SU-DHL-6 (cell line): ENCODE measurements around the gene AIP.
"Not testable (repeated sequence)": the region's sequence is repeated elsewhere in the genome, so short reads cannot be mapped to it uniquely, and the experiment has no call there.

Source experiments
- H2AFZ ChIP-seq: fragments of 200-600 bp; sonication (generic); 2 replicates; pipeline ENCODE4 v1.6.1; 2014; ENCODE audit warnings: low read depth, mild to moderate bottlenecking, moderate library complexity, mixed read lengths, antibody characterized with exemption, low read length; ENCODE audit not compliant: severe bottlenecking
- H3F3A ChIP-seq: fragments of 200-600 bp; shearing (Covaris generic); 2 replicates; pipeline ENCODE4 v1.6.0; 2016; ENCODE audit warnings: antibody characterized with exemption, mild to moderate bottlenecking; ENCODE audit not compliant: insufficient read depth
- H3K27ac ChIP-seq: fragments of 200-600 bp; sonication (generic); 2 replicates; pipeline ENCODE4 v1.5.1; 2016; ENCODE audit warnings: low read depth, mild to moderate bottlenecking, low read length, moderate library complexity, mixed read lengths
- H3K27me3 ChIP-seq: fragments of 200-600 bp; sonication (generic), shearing (Covaris generic); 2 replicates; pipeline ENCODE4 v1.6.0; 2014; ENCODE audit warnings: mild to moderate bottlenecking, low read length
- H3K36me3 ChIP-seq: fragments of 200-600 bp; sonication (generic); 2 replicates; pipeline ENCODE4 v1.6.1; 2014; ENCODE audit warnings: mild to moderate bottlenecking, low read length, mixed read lengths
- H3K4me2 ChIP-seq: fragments of 300-600, 200-600 bp; shearing (Covaris generic), sonication (generic); 2 replicates; pipeline ENCODE4 v1.6.0; 2014; ENCODE audit warnings: low read length, low read depth, mild to moderate bottlenecking; ENCODE audit not compliant: poor library complexity, severe bottlenecking
- H3K4me3 ChIP-seq: fragments of 200-600 bp; sonication (generic); 2 replicates; pipeline ENCODE4 v1.5.1; 2014; ENCODE audit warnings: antibody characterized with exemption, low read length, mild to moderate bottlenecking, mixed read lengths; ENCODE audit not compliant: insufficient read depth, poor library complexity, severe bottlenecking
- H3K79me2 ChIP-seq: fragments of 200-600 bp; sonication (generic); 2 replicates; pipeline ENCODE4 v1.6.1; 2014; ENCODE audit warnings: mild to moderate bottlenecking, low read length, moderate library complexity; ENCODE audit not compliant: insufficient read depth
- H3K9ac ChIP-seq: fragments of 200-600 bp; sonication (generic); 2 replicates; pipeline ENCODE4 v1.7.0; 2014; ENCODE audit warnings: mild to moderate bottlenecking, low read length
- H3K9me2 ChIP-seq: fragments of 200-600 bp; sonication (generic); replicated peaks from 2 replicates; pipeline ENCODE4 v1.6.1; 2014; ENCODE audit warnings: low read length; ENCODE audit not compliant: insufficient read depth
- H3K9me3 ChIP-seq: fragments of 200-600 bp; sonication (generic); 2 replicates; pipeline ENCODE4 v1.6.1; 2014; ENCODE audit warnings: low read length, mixed read lengths; ENCODE audit not compliant: insufficient read depth
- H4K20me1 ChIP-seq: fragments of 200-600 bp; sonication (generic); 2 replicates; pipeline ENCODE4 v1.6.1; 2014; ENCODE audit warnings: low read depth, mild to moderate bottlenecking, antibody characterized with exemption, low read length, moderate library complexity, mixed read lengths
- EZH2phosphoT487 ChIP-seq: fragments of 200-600 bp; sonication (generic), shearing (Covaris generic); conservative IDR thresholded peaks from 2 replicates; pipeline ENCODE4 v1.6.1; 2018; ENCODE audit warnings: mild to moderate bottlenecking, antibody characterized with exemption, low read length, moderate library complexity, mixed read lengths
- TF ChIP-seq, protein P1 (sequence below): fragments of 200-600 bp; sonication (generic); IDR thresholded peaks from one replicate; pipeline ENCODE4 v1.5.1; 2017; ENCODE audit warnings: antibody characterized with exemption, mild to moderate bottlenecking, low read length, moderate library complexity; ENCODE audit not compliant: insufficient read depth, poor library complexity, severe bottlenecking

The AIP gene

DNA sequence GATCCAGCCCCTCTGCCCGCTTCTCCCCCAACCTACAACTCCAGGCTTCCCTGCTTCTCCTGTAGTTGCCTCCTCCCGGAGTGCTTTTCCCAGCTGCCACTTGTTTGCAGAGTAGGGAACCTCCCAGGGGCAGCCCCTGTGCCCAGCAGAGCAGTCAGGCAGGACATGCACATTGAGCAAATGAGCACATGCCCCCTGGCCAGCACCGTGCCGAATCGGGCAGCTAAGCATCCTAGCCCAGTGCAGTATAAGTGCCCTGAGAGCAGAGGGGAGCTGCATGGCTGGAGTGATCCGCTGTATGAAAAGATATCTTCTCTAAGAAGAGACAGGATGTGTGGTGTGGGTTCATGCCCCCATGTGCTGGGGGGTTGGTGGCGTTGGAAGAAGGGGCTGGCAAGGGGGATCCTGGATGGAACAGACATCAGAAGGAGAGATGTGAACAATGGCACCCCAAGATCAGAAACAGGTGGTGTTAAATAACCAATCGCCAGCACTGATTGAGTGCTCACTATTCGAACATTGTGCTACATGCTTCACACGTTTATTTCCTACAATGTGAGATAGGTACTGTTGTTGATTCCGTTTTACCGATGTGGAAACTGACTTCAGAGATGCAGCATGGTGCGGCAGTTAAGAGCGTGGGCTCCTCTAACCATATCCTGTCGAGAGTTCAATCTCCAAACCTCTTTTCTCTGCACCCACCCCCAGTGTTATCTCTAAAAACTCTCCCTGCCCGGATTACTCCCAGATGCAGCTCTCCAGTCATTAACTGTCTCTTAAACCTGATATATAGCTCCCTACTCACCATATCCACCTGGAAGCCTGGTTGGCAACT, 1.2 kb downstream of the AIP start:
- Histone ChIP-seq H3K9ac (peak overlapping the region; percentile 64), H3K27me3 (no peaks in the 10 kb centered on the region), H3K79me2 (peaks cover 18% of the 10 kb centered on the region), H3K9me2 (no peaks in the 10 kb centered on the region), H3K4me3 (peak overlapping the region; percentile 53), H3K4me2 (peak overlapping the region; percentile 96), H3K9me3 (no peaks in the 10 kb centered on the region), H2AFZ (no peak overlapping the region), H3K36me3 (no peaks in the 10 kb centered on the region), H3K27ac (peak overlapping the region; percentile 95), H3F3A (peaks cover 30% of the 10 kb centered on the region), H4K20me1 (no peaks in the 10 kb centered on the region)
- TF ChIP-seq EZH2phosphoT487: no peak
- TF ChIP-seq, protein P1, sequence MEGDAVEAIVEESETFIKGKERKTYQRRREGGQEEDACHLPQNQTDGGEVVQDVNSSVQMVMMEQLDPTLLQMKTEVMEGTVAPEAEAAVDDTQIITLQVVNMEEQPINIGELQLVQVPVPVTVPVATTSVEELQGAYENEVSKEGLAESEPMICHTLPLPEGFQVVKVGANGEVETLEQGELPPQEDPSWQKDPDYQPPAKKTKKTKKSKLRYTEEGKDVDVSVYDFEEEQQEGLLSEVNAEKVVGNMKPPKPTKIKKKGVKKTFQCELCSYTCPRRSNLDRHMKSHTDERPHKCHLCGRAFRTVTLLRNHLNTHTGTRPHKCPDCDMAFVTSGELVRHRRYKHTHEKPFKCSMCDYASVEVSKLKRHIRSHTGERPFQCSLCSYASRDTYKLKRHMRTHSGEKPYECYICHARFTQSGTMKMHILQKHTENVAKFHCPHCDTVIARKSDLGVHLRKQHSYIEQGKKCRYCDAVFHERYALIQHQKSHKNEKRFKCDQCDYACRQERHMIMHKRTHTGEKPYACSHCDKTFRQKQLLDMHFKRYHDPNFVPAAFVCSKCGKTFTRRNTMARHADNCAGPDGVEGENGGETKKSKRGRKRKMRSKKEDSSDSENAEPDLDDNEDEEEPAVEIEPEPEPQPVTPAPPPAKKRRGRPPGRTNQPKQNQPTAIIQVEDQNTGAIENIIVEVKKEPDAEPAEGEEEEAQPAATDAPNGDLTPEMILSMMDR: no peak

DNA sequence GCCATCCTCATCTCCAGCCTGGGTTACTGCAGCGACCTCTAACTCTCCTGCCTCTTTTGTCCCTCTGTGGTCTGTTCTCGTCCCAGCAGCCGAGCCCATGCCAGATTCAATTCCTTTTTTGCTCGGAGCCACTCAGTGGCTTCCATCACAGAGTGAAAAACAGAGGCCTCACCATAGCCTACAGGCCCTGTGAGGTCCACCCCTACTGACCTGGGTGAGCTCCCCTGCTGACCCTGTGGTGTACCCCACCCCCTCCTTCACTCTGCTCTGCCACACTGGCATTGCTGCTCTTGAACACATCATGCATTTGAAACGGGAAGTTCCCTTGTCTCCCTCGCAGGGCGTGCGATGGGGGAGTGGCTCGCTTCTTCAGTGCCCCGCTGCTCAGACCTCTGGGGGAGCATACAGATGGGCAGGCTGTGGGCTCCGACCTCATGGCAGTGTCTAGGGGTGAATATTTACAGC, 2.1 kb downstream of the AIP start:
- Histone ChIP-seq H3K9me2 (no peaks in the 10 kb centered on the region), H3K36me3 (no peaks in the 10 kb centered on the region), H2AFZ (no peak overlapping the region), H3K79me2 (peaks cover 18% of the 10 kb centered on the region), H3K27ac (peak overlapping the region; percentile 95), H3K27me3 (no peaks in the 10 kb centered on the region), H3F3A (peaks cover 28% of the 10 kb centered on the region), H4K20me1 (no peaks in the 10 kb centered on the region), H3K9ac (peak overlapping the region; percentile 64), H3K4me3 (peak overlapping the region; percentile 53), H3K9me3 (no peaks in the 10 kb centered on the region), H3K4me2 (peak overlapping the region; percentile 96)
- no peak for TF ChIP-seq EZH2phosphoT487
- TF ChIP-seq, protein P1: no peak

DNA sequence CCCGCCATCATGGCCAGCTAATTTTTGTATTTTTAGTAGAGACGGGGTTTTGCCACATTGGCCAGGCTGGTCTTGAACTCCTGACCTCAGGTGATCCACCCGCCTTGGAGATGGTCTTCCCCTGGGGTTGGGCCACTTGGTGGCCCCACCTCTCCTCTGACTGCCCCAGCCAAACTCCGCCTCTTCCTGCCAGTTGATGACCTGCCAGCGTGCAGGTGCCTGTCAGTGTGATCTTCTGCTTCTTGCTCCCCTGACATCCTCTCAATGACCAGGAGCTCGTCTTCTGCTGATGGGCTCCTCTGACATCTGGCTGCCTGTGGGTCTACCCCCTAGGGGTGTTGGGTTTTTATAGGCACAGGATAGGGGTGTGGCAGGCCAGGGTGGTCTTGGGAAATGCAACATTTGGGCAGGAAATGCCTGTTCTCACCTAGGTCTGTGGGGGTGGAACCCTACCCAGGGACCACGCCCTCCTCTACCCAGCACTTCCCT, 3.1 kb downstream of the AIP start:
- Histone ChIP-seq H3K79me2 (peaks cover 18% of the 10 kb centered on the region), H3F3A (peaks cover 25% of the 10 kb centered on the region), H3K27ac (peak overlapping the region; percentile 95), H3K4me2 (peak overlapping the region; percentile 96), H3K9ac (peak overlapping the region; percentile 64)
- not testable (repeated sequence) for H3K36me3 ChIP-seq, H4K20me1 ChIP-seq, H3K9me2 ChIP-seq, H2AFZ ChIP-seq, H3K9me3 ChIP-seq, H3K27me3 ChIP-seq, H3K4me3 ChIP-seq
